ENCODE data around the gene ATP11A. TPM values are rescaled to one million over a fixed set of nuclear protein-coding genes. Genes with fewer than 3 reads are reported as not detected.

ATP11A gene
- total and polyA plus RNA-seq, 8 donors, result 9.3 to 51.0 (median 30.5) TPM

- Histone ChIP-seq H3K4me1 (no peaks in the 10 kb centered on the region), H3K27ac (no peak overlapping the region), H3K9me3 (no peaks in the 10 kb centered on the region), H3K36me3 (peaks cover 0 to 33% (median 12%) of the 10 kb centered on the region in 3 donors), H3K4me3 (no peak overlapping the region), H3K27me3 (no peaks in the 10 kb centered on the region)
- 93 to 94% methylated on average over 15 of the region's 15 CpGs for WGBS, 2 donors
- DNase-seq (no peak), FAIRE-seq (no peak), ATAC-seq (no peak)
- intact Hi-C loops (cut with DNase I), result no loop called here
- TF ChIP-seq CTCF (IDR thresholded peaks at IDR 0.05), result no peak
Observed at GRCh38 chr13:112852392-112852791, 162.6 kb downstream of the ATP11A start.

GRCh38 chr13:112852808-112853207 is 163.0 kb downstream of the ATP11A start:
- no peak overlapping the region for H3K27ac ChIP-seq
- no peak for TF ChIP-seq CTCF (IDR thresholded peaks at IDR 0.05)
- peaks cover 0 to 38% (median 12%) of the 10 kb centered on the region in 3 donors for H3K36me3 ChIP-seq
- H3K9me3 ChIP-seq, result no peaks in the 10 kb centered on the region
- intact Hi-C loops (cut with DNase I), result no loop called here
- H3K4me1 ChIP-seq, result no peaks in the 10 kb centered on the region
- WGBS, 2 donors, result 97% methylated on average over 10 of the region's 10 CpGs
- FAIRE-seq (no peak), ATAC-seq (no peak), DNase-seq (no peak)
- no peak overlapping the region for H3K4me3 ChIP-seq
- no peaks in the 10 kb centered on the region for H3K27me3 ChIP-seq

GRCh38 chr13:112854321-112854720 is 164.5 kb downstream of the ATP11A start:
- DNase-seq, result no peak
- WGBS, 2 donors, result 93 to 96% methylated on average over 25 of the region's 25 CpGs
- intact Hi-C loops (cut with DNase I), result no loop called here
- H3K27ac ChIP-seq, result no peak overlapping the region
- no peaks in the 10 kb centered on the region for H3K27me3 ChIP-seq
- H3K4me1 ChIP-seq, result no peaks in the 10 kb centered on the region
- no peak for ATAC-seq
- H3K36me3 ChIP-seq, result peaks cover 0 to 45% (median 12%) of the 10 kb centered on the region in 3 donors
- H3K9me3 ChIP-seq, result no peaks in the 10 kb centered on the region
- no peak for FAIRE-seq
- no peak overlapping the region for H3K4me3 ChIP-seq
- no peak for TF ChIP-seq CTCF (IDR thresholded peaks at IDR 0.05)

DNA sequence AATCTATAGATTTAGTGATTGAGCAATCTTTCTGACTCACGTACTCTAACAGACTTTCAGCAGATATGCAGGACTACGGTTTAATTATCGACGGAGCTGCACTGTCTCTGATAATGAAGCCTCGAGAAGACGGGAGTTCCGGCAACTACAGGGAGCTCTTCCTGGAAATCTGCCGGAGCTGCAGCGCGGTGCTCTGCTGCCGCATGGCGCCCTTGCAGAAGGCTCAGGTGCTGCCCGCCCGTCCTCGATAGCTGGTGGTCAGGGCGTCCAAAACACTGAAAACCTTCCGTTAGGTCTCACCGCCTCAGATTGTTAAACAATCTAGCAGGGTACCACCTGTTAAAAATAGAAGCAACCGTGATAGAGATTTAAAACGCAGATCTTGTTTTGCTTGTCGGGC is 166.0 kb downstream of the ATP11A start:
- Histone ChIP-seq H3K4me3 (no peak overlapping the region), H3K4me1 (no peaks in the 10 kb centered on the region), H3K9me3 (no peaks in the 10 kb centered on the region), H3K36me3 (peaks cover 0 to 45% (median 12%) of the 10 kb centered on the region in 3 donors), H3K27ac (no peak overlapping the region), H3K27me3 (no peaks in the 10 kb centered on the region)
- intact Hi-C loops (cut with DNase I), result no loop called here
- DNase-seq, result no peak
- WGBS, 2 donors, result 95% methylated on average over 21 of the region's 21 CpGs
- FAIRE-seq, result no peak
- no peak for ATAC-seq
- no peak for TF ChIP-seq CTCF (IDR thresholded peaks at IDR 0.05)

GRCh38 chr13:112857914-112858490 is 168.2 kb downstream of the ATP11A start:
- FAIRE-seq, result no peak

More at GRCh38 chr13:112857914-112858490, 168.2 kb downstream of the ATP11A start:
- 92% methylated on average over 20 of the region's 20 CpGs for WGBS, 2 donors
- Histone ChIP-seq H3K4me1 (no peaks in the 10 kb centered on the region), H3K27ac (no peak overlapping the region), H3K4me3 (no peak overlapping the region), H3K9me3 (no peaks in the 10 kb centered on the region), H3K36me3 (peaks cover 0 to 34% (median 12%) of the 10 kb centered on the region in 3 donors), H3K27me3 (no peaks in the 10 kb centered on the region)
- intact Hi-C loops (cut with DNase I), result no loop called here
- no peak for TF ChIP-seq CTCF (IDR thresholded peaks at IDR 0.05)
- DNase-seq (no peak), ATAC-seq (no peak)

Data from pancreas (tissue), 10 donors.